GM12891 (cell line): ENCODE data around the gene TCERG1L.

Experiments used
- POLR2A ChIP-seq: IDR thresholded peaks from 2 replicates; pipeline ENCODE4 v1.6.1; 2011; ENCODE audit warnings: low read depth, low read length, control low read depth
- SPI1 ChIP-seq: IDR thresholded peaks from 2 replicates; pipeline ENCODE4 v1.6.1; 2011; ENCODE audit warnings: low read depth, low read length, control low read depth

DNA sequence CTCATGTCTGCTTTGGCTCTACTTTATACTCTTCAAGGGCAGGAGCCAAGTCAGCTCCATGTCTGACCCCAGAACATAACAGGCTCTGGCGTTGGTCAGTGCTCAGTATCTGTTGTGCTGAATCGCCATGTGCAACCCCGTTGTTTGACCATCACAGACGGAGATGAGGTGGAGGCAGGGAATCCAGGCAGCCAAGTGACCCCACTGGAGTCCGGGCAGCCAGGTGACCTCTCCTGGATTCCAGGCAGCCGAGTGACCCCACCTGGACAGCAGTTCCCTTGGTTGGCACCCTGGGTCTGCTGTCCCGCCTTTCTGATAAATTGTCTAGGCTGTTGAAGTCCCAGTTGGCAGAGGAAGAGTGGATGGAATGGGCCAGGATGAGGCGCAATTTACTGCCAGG is 232.2 kb downstream of the TCERG1L start:
- TF ChIP-seq POLR2A: no peak
- no peak for TF ChIP-seq SPI1
